Measurements from ENCODE around the gene DYDC2. TPM values are rescaled to one million over a fixed set of nuclear protein-coding genes. Genes with fewer than 3 reads are reported as not detected.

Gene DYDC2
- total RNA-seq, 2 experiments from 2014 or later, result not detected

DNA sequence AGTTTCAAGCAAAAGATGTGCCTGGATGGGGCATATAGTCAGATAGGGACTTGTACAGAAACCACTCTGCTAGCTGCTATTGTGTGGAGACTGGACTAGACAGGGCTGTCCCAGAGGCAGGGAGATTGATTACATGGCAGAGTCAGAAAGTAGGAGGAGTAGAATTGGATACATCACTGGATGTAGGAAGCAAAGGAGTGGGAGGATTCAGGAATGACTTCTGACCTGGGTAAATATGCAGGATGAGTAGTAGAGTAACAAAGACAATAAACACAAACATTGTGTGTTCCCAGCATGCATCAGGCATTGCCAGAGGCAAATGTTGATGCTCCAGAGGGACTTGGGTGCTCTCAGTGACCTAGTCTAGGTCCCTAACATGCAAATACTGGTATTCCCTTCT, 36.2 kb upstream of the DYDC2 start:
- H3K27ac ChIP-seq (ENCODE audit: low read depth, low read length, poor library complexity, severe bottlenecking), result no peak overlapping the region
- H3K4me1 ChIP-seq (ENCODE audit: insufficient read depth, low read length, poor library complexity, severe bottlenecking), result no peaks in the 10 kb centered on the region
- BruUV-seq (replicated peaks), result no TSS peak
- TF ChIP-seq EZH2phosphoT487 (IDR thresholded peaks at IDR 0.05; ENCODE audit: borderline replicate concordance, low read depth, low read length), result no peak
- TF ChIP-seq, protein P1, sequence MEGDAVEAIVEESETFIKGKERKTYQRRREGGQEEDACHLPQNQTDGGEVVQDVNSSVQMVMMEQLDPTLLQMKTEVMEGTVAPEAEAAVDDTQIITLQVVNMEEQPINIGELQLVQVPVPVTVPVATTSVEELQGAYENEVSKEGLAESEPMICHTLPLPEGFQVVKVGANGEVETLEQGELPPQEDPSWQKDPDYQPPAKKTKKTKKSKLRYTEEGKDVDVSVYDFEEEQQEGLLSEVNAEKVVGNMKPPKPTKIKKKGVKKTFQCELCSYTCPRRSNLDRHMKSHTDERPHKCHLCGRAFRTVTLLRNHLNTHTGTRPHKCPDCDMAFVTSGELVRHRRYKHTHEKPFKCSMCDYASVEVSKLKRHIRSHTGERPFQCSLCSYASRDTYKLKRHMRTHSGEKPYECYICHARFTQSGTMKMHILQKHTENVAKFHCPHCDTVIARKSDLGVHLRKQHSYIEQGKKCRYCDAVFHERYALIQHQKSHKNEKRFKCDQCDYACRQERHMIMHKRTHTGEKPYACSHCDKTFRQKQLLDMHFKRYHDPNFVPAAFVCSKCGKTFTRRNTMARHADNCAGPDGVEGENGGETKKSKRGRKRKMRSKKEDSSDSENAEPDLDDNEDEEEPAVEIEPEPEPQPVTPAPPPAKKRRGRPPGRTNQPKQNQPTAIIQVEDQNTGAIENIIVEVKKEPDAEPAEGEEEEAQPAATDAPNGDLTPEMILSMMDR (conservative IDR thresholded peaks at IDR 0.05; ENCODE audit: low read length), result no peak
- DNase-seq (ENCODE audit: low spot score), result no peak
- no peaks in the 10 kb centered on the region for H4K20me1 ChIP-seq (ENCODE audit: insufficient read depth, low read length)
- intact Hi-C loops (cut with micrococcal nuclease; ENCODE audit: unreplicated experiment), result no loop called here
- no peaks in the 10 kb centered on the region for H3K9me2 ChIP-seq (ENCODE audit: insufficient read depth, low read length)
- ChIA-PET POLR2A (no interaction called here), CTCF (ENCODE audit: unreplicated experiment) (no interaction called here)
- no peak overlapping the region for H3K4me3 ChIP-seq (ENCODE audit: low read depth, low read length, poor library complexity, severe bottlenecking)
- H3K36me3 ChIP-seq (ENCODE audit: insufficient read depth, low read length), result no peaks in the 10 kb centered on the region
- H3K9me3 ChIP-seq (ENCODE audit: low read length), result no peaks in the 10 kb centered on the region
- H3K4me2 ChIP-seq (ENCODE audit: low read length), result no peak overlapping the region
- H3K79me2 ChIP-seq (ENCODE audit: insufficient read depth, low read depth, low read length), result no peaks in the 10 kb centered on the region
- no peak overlapping the region for H2AFZ ChIP-seq (ENCODE audit: low read length)

DNA sequence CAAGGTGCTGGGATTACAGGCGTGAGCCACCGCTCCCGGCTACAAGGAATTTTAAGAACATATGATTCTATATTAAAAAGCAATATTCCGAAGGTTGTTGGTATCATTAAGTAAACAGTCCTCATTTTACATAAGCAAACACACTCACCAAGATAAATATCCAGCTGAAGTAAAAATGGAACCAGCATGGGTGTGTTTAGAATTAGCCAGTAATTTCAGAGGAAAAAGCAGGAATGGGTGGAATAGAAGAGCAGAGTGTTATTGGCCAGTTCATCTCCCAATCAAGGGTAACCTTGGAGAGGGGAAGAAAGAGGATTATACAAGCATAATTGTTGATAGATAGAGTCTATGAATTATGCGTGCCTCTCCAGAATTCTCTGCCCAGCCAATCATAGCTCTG, 35.4 kb upstream of the DYDC2 start:
- ChIA-PET POLR2A (no interaction called here), CTCF (ENCODE audit: unreplicated experiment) (no interaction called here)
- Histone ChIP-seq H3K4me1 (ENCODE audit: insufficient read depth, low read length, poor library complexity, severe bottlenecking) (no peaks in the 10 kb centered on the region), H3K36me3 (ENCODE audit: insufficient read depth, low read length) (no peaks in the 10 kb centered on the region), H3K4me3 (ENCODE audit: low read depth, low read length, poor library complexity, severe bottlenecking) (no peak overlapping the region), H2AFZ (ENCODE audit: low read length) (no peak overlapping the region), H3K9me2 (ENCODE audit: insufficient read depth, low read length) (no peaks in the 10 kb centered on the region), H3K4me2 (ENCODE audit: low read length) (no peak overlapping the region), H3K9me3 (ENCODE audit: low read length) (no peaks in the 10 kb centered on the region), H3K79me2 (ENCODE audit: insufficient read depth, low read depth, low read length) (no peaks in the 10 kb centered on the region), H4K20me1 (ENCODE audit: insufficient read depth, low read length) (no peaks in the 10 kb centered on the region), H3K27ac (ENCODE audit: low read depth, low read length, poor library complexity, severe bottlenecking) (no peak overlapping the region)
- no peak for DNase-seq (ENCODE audit: low spot score)
- BruUV-seq (replicated peaks), result no TSS peak
- TF ChIP-seq, protein P1 (conservative IDR thresholded peaks at IDR 0.05; ENCODE audit: low read length), result no peak
- no peak for TF ChIP-seq EZH2phosphoT487 (IDR thresholded peaks at IDR 0.05; ENCODE audit: borderline replicate concordance, low read depth, low read length)
- intact Hi-C loops (cut with micrococcal nuclease; ENCODE audit: unreplicated experiment), result no loop called here

DNA sequence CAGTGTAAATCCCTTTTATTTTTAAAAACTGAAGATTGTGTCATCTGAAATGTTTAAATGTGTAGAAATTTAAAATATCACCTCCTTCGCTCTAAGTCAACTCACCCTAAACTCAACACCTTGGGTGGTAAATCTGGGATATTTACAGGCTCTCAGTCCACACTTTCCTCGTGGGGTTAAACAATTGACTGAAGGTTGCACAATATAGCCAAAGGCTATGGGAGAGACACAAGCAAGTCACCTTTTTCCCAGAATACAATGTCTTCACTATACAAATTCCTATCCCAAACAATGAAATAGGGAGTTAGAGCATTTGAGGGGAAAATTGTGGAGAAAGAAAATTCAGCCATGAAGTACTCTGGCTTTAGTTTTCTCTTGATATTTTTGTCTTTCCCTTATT, 34.4 kb upstream of the DYDC2 start:
- no peaks in the 10 kb centered on the region for H3K4me1 ChIP-seq (ENCODE audit: insufficient read depth, low read length, poor library complexity, severe bottlenecking)
- no TSS peak for BruUV-seq (replicated peaks)
- H2AFZ ChIP-seq (ENCODE audit: low read length), result no peak overlapping the region
- TF ChIP-seq, protein P1 (conservative IDR thresholded peaks at IDR 0.05; ENCODE audit: low read length), result no peak
- TF ChIP-seq EZH2phosphoT487 (IDR thresholded peaks at IDR 0.05; ENCODE audit: borderline replicate concordance, low read depth, low read length), result no peak
- no peaks in the 10 kb centered on the region for H3K9me3 ChIP-seq (ENCODE audit: low read length)
- no peaks in the 10 kb centered on the region for H4K20me1 ChIP-seq (ENCODE audit: insufficient read depth, low read length)
- H3K36me3 ChIP-seq (ENCODE audit: insufficient read depth, low read length), result no peaks in the 10 kb centered on the region
- no peak for DNase-seq (ENCODE audit: low spot score)
- H3K4me2 ChIP-seq (ENCODE audit: low read length), result no peak overlapping the region
- H3K4me3 ChIP-seq (ENCODE audit: low read depth, low read length, poor library complexity, severe bottlenecking), result no peak overlapping the region
- no peaks in the 10 kb centered on the region for H3K9me2 ChIP-seq (ENCODE audit: insufficient read depth, low read length)
- ChIA-PET POLR2A (interaction anchor here (0.7 kb wide), 1 partner anchor 206 kb away, joined by 4 read pairs; no protein-coding TSS in a partner anchor), CTCF (ENCODE audit: unreplicated experiment) (no interaction called here)
- H3K79me2 ChIP-seq (ENCODE audit: insufficient read depth, low read depth, low read length), result no peaks in the 10 kb centered on the region
- no peak overlapping the region for H3K27ac ChIP-seq (ENCODE audit: low read depth, low read length, poor library complexity, severe bottlenecking)
- intact Hi-C loops (cut with micrococcal nuclease; ENCODE audit: unreplicated experiment), result no loop called here
